Activated naive CD4-positive, alpha-beta T cell treated with anti-CD3 and anti-CD28 coated beads, Interleukin-2, amount 50 U/mL, for 24 hours (primary cell): ENCODE results near the gene C3AR1.
A peak's percentile ranks its signal among the peaks of the same experiment; 100 is the strongest.
"Not testable (repeated sequence)": the region's sequence is repeated elsewhere in the genome, so short reads cannot be mapped to it uniquely, and the experiment has no call there.

Experiments used
- H3K27ac Mint-ChIP-seq: one replicate; pipeline ENCODE4 v1.8.0; 2021; ENCODE audit warnings: mild to moderate bottlenecking, mixed read lengths
- H3K27me3 Mint-ChIP-seq: one replicate; pipeline ENCODE4 v1.8.0; 2021; ENCODE audit warnings: mixed read lengths
- H3K36me3 Mint-ChIP-seq: one replicate; pipeline ENCODE4 v1.8.0; 2021; ENCODE audit warnings: mixed read lengths
- H3K4me1 Mint-ChIP-seq: one replicate; pipeline ENCODE4 v1.8.0; 2021; ENCODE audit warnings: mixed read lengths
- H3K4me3 Mint-ChIP-seq: one replicate; pipeline ENCODE4 v1.8.0; 2021; ENCODE audit warnings: mild to moderate bottlenecking, mixed read lengths
- H3K9me3 Mint-ChIP-seq: one replicate; pipeline ENCODE4 v1.8.0; 2021; ENCODE audit warnings: mixed read lengths

Gene C3AR1

GRCh38 chr12:8038659-8039114 lies 27.5 kb downstream of the C3AR1 start:
- Mint-ChIP-seq H3K9me3 (no peaks in the 10 kb centered on the region), H3K36me3 (peaks cover 9% of the 10 kb centered on the region), H3K4me3 (peak overlapping the region; percentile 56), H3K4me1 (peaks cover 60% of the 10 kb centered on the region), H3K27me3 (no peaks in the 10 kb centered on the region), H3K27ac (peak overlapping the region; percentile 3)

- Mint-ChIP-seq H3K27ac (peak overlapping the region; percentile 56), H3K9me3 (no peaks in the 10 kb centered on the region), H3K4me1 (peaks cover 63% of the 10 kb centered on the region), H3K4me3 (peak overlapping the region; percentile 56), H3K27me3 (no peaks in the 10 kb centered on the region), H3K36me3 (peaks cover 9% of the 10 kb centered on the region)
Observed at GRCh38 chr12:8037947-8038346, 28.2 kb downstream of the C3AR1 start.

GRCh38 chr12:8037046-8037663 lies 29.0 kb downstream of the C3AR1 start:
- Mint-ChIP-seq H3K4me1 (peaks cover 64% of the 10 kb centered on the region), H3K36me3 (peaks cover 6% of the 10 kb centered on the region), H3K27ac (peak overlapping the region; percentile 27), H3K4me3 (peak overlapping the region; percentile 56), H3K9me3 (no peaks in the 10 kb centered on the region), H3K27me3 (no peaks in the 10 kb centered on the region)

- H3K9me3 Mint-ChIP-seq, result no peaks in the 10 kb centered on the region
- peaks cover 70% of the 10 kb centered on the region for H3K4me1 Mint-ChIP-seq
- peak overlapping the region; percentile 20 for H3K27ac Mint-ChIP-seq
- peaks cover 4% of the 10 kb centered on the region for H3K36me3 Mint-ChIP-seq
- H3K27me3 Mint-ChIP-seq, result no peaks in the 10 kb centered on the region
- H3K4me3 Mint-ChIP-seq, result peak overlapping the region; percentile 34
Observed at GRCh38 chr12:8036346-8036745, 29.8 kb downstream of the C3AR1 start.

GRCh38 chr12:8035440-8036010 lies 30.6 kb downstream of the C3AR1 start:
- Mint-ChIP-seq H3K27me3 (no peaks in the 10 kb centered on the region), H3K4me1 (peaks cover 72% of the 10 kb centered on the region), H3K9me3 (no peaks in the 10 kb centered on the region), H3K4me3 (peak overlapping the region; percentile 51), H3K36me3 (peaks cover 2% of the 10 kb centered on the region), H3K27ac (no peak overlapping the region)

- H3K27me3 Mint-ChIP-seq, result no peaks in the 10 kb centered on the region
- peaks cover 2% of the 10 kb centered on the region for H3K36me3 Mint-ChIP-seq
- H3K27ac Mint-ChIP-seq, result peak overlapping the region; percentile 81
- peaks cover 72% of the 10 kb centered on the region for H3K4me1 Mint-ChIP-seq
- peak overlapping the region; percentile 87 for H3K4me3 Mint-ChIP-seq
- no peaks in the 10 kb centered on the region for H3K9me3 Mint-ChIP-seq
Observed at GRCh38 chr12:8034802-8035201, 31.4 kb downstream of the C3AR1 start.

- Mint-ChIP-seq H3K9me3 (no peaks in the 10 kb centered on the region), H3K4me3 (peak overlapping the region; percentile 87), H3K4me1 (peaks cover 58% of the 10 kb centered on the region), H3K36me3 (peaks cover 2% of the 10 kb centered on the region), H3K27ac (peak overlapping the region; percentile 81), H3K27me3 (no peaks in the 10 kb centered on the region)
Observed at GRCh38 chr12:8033153-8034044, 32.8 kb downstream of the C3AR1 start.

- H3K27ac Mint-ChIP-seq, result peak within 1 kb of the TSS; percentile 93
- H3K4me1 Mint-ChIP-seq, result peaks cover 54% of the 10 kb centered on the region
Observed at GRCh38 chr12:8032242-8033152, 33.7 kb downstream of the C3AR1 start, which contains the start of gene FOXJ2. Gene FOXJ2, plus strand, starts transcription at chr12:8032716. Its CDS starts 7,117 bp downstream, at chr12:8039833.

GRCh38 chr12:8031872-8032241 lies 34.3 kb downstream of the C3AR1 start:
- Mint-ChIP-seq H3K27me3 (no peaks in the 10 kb centered on the region), H3K4me3 (peak overlapping the region; percentile 90), H3K4me1 (peaks cover 47% of the 10 kb centered on the region), H3K9me3 (no peaks in the 10 kb centered on the region), H3K27ac (peak overlapping the region; percentile 93), H3K36me3 (peaks cover 2% of the 10 kb centered on the region)

More at GRCh38 chr12:8032242-8033152, 33.7 kb downstream of the C3AR1 start, which contains the start of gene FOXJ2:
- Mint-ChIP-seq H3K4me3 (peak within 1 kb of the TSS; percentile 90), H3K9me3 (no peaks in the 10 kb centered on the region), H3K36me3 (peaks cover 2% of the 10 kb centered on the region), H3K27me3 (no peaks in the 10 kb centered on the region)

- H3K27me3 Mint-ChIP-seq, H3K36me3 Mint-ChIP-seq, H3K27ac Mint-ChIP-seq, H3K9me3 Mint-ChIP-seq: not testable (repeated sequence)
- Mint-ChIP-seq H3K4me3 (peak overlapping the region; percentile 90), H3K4me1 (peaks cover 43% of the 10 kb centered on the region)
Observed at GRCh38 chr12:8031017-8031416, 35.1 kb downstream of the C3AR1 start.

GRCh38 chr12:8030189-8030588 lies 36.0 kb downstream of the C3AR1 start:
- Mint-ChIP-seq H3K4me1 (peaks cover 37% of the 10 kb centered on the region), H3K36me3 (no peaks in the 10 kb centered on the region), H3K27me3 (no peaks in the 10 kb centered on the region), H3K4me3 (no peak overlapping the region), H3K27ac (no peak overlapping the region), H3K9me3 (no peaks in the 10 kb centered on the region)

GRCh38 chr12:8028267-8028666 lies 37.9 kb downstream of the C3AR1 start:
- peak overlapping the region; percentile 36 for H3K4me3 Mint-ChIP-seq
- no peaks in the 10 kb centered on the region for H3K36me3 Mint-ChIP-seq
- peaks cover 20% of the 10 kb centered on the region for H3K4me1 Mint-ChIP-seq
- H3K27ac Mint-ChIP-seq, result no peak overlapping the region
- H3K27me3 Mint-ChIP-seq, result no peaks in the 10 kb centered on the region
- H3K9me3 Mint-ChIP-seq, result no peaks in the 10 kb centered on the region

- no peaks in the 10 kb centered on the region for H3K27me3 Mint-ChIP-seq
- no peaks in the 10 kb centered on the region for H3K36me3 Mint-ChIP-seq
- peak overlapping the region; percentile 77 for H3K4me3 Mint-ChIP-seq
- H3K9me3 Mint-ChIP-seq, result no peaks in the 10 kb centered on the region
- H3K27ac Mint-ChIP-seq, result peak overlapping the region; percentile 88
- peaks cover 20% of the 10 kb centered on the region for H3K4me1 Mint-ChIP-seq
Observed at GRCh38 chr12:8027856-8028255, 38.3 kb downstream of the C3AR1 start.

- H3K36me3 Mint-ChIP-seq, result no peaks in the 10 kb centered on the region
- H3K4me1 Mint-ChIP-seq, result peaks cover 13% of the 10 kb centered on the region
- peak overlapping the region; percentile 94 for H3K27ac Mint-ChIP-seq
- no peaks in the 10 kb centered on the region for H3K27me3 Mint-ChIP-seq
- H3K4me3 Mint-ChIP-seq, result peak overlapping the region; percentile 89
- H3K9me3 Mint-ChIP-seq, result no peaks in the 10 kb centered on the region
Observed at GRCh38 chr12:8026291-8026900, 39.8 kb downstream of the C3AR1 start.
